Pancreas (tissue), 10 donors: ENCODE results near the gene LRWD1. TPM values are rescaled to one million over a fixed set of nuclear protein-coding genes. Genes with fewer than 3 reads are reported as not detected.
"Not testable (repeated sequence)": the region's sequence is repeated elsewhere in the genome, so short reads cannot be mapped to it uniquely, and the experiment has no call there.

Experiments
- ATAC-seq, 4 donors: fragments of 200-7000 bp; cut with Tn5 transposase; one replicate each; pipeline versions ENCODE4 v1.8.0 to v1.9.1; 2020; ENCODE audit warnings: mild to moderate bottlenecking in 4 of 4, moderate library complexity in 4 of 4
- DNase-seq, 6 donors: peaks; one replicate each; pipeline ENCODE4 v3.0.0-alpha.2; 2020
- FAIRE-seq: peaks from 2 replicates; lab custom pipeline; 2012; peaks lifted over from hg19 to GRCh38; lab: Jason Lieb, UNC
- H3K27ac ChIP-seq, 4 donors: fragments of 200-600 bp; sonication (generic); 1 replicate in 3 of 4; 2 replicates in 1 of 4; pipeline versions ENCODE4 v1.5.0 to v1.8.0; 2020
- H3K27me3 ChIP-seq, 4 donors: fragments of 200-600 bp; one replicate each; pipeline ENCODE4 v1.8.0; 2021
- H3K36me3 ChIP-seq, 3 donors: fragments of 200-600 bp; sonication (generic) in 1 of 3; one replicate each; pipeline versions ENCODE4 v1.5.0 to v1.8.0; 2020 to 2021
- H3K4me1 ChIP-seq, 3 donors: fragments of 200-600 bp; one replicate each; pipeline ENCODE4 v1.8.0; 2021
- H3K4me3 ChIP-seq, 4 donors: fragments of 200-600 bp; sonication (generic) in 2 of 4; one replicate each; pipeline versions ENCODE4 v1.5.0 to v1.8.0; 2020 to 2021
- H3K9me3 ChIP-seq, 4 donors: fragments of 200-600 bp; one replicate each; pipeline ENCODE4 v1.8.0; 2021
- CTCF ChIP-seq, 4 donors: fragments of 200-600 bp; sonication (generic) in 3 of 4; IDR thresholded peaks; one replicate each; pipeline versions ENCODE4 v1.5.0 to v1.8.0; 2021; ENCODE audit warnings: antibody characterized with exemption in 4 of 4
- WGBS, 2 donors: extraction: QIAGEN DNeasy Blood & Tissue Kit; methylation state at CpG; one replicate each; pipeline ENCODE4 v1.1.7; 2013; 5-methylcytosine and 5-hydroxymethylcytosine counted together
- intact Hi-C, 3 donors: fragments of 100-400 bp; cut with DNase I; formaldehyde crosslinking; loops; one replicate each; pipeline versions ENCODE4 v1.11.1 to v1.14.2; 2022
- polyA plus RNA-seq, 2 donors: library from polyadenylated mRNA; stranded (reverse); fragments of 200-250 nt; gene quantifications; one replicate each; pipeline ENCODE4 v1.2.3, GENCODE V29; 2013
- total RNA-seq, 6 donors: library from RNA; stranded (reverse); fragmentation: NEBNext Ultra II Directional in 4 of 6; extraction: Animal tissue kit (Norgen Biotek cat#: 25700) in 4 of 6; gene quantifications; one replicate each; pipeline versions ENCODE4 v1.2.1 to v1.2.4, GENCODE V29; 2021 to 2023
- donor health status: healthy with polysubstance abuse.
- donor health status: DM: no; HTN: no; CAD: no; lungs with moderate emphysema.
- donor health status: DM: no; HTN: no; CAD: no.
- donor health status: control.
- donor health status: control.
- donor health status: Bipolar disorder and iron deficiency.
- donor health status: DM: yes; HTN: yes; CAD: no.
- donor health status: DM: no; HTN: no; CAD: no.
- donor health status: DM: no; HTN: no; CAD: no.
- donor health status: DM: yes; HTN: yes; CAD: no.

The LRWD1 gene
- total and polyA plus RNA-seq, 8 donors = 5.1 to 18.4 (median 8.3) TPM

DNA sequence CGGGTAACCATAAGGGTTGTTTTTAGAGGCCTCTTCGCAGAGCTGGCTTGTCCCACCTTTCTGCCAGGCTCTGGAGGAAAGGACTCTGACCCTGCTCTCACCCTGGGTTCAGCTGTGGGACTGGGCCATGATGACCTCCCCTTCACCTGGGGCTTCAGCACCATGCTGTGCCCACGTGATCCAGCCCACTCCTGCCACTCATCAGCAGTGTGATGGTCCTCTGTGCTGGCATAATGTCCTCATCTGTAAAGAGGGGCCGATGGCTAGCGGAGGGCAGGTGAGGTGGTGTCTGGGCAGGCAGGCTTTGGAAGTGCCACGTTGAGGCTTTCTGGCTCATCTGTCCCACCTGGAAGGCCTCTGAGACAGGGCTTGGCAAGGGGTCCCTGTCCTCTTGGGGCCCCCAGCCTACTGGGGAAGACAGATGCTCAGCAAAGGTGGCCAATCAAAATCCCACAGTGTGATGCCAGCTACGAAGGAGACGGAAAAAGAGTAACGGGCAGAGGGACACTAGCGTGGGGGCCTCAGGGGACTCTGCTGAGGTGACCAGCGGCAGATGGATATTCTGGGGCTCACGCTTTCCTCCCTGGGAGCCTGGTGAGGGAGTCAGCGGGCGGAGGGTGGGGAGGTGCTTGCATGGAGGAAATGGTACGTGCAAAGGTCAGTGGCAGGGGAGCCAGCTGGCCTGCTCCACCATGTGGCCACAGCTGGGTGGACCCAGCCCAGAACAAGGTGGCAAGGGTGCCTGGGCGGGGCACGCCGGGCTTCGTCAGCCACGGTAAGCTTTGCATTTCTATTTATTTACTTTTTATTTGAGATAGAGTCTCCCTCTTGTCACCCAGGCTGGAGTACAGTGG is 5.4 kb downstream of the LRWD1 start:
- Histone ChIP-seq H3K27me3 (no peaks in the 10 kb centered on the region), H3K4me1 (peaks cover 0 to 6% (median 6%) of the 10 kb centered on the region in 3 donors), H3K36me3 (no peaks in the 10 kb centered on the region), H3K4me3 (no peak overlapping the region), H3K27ac (no peak overlapping the region), H3K9me3 (no peaks in the 10 kb centered on the region)
- peak in 5 of 6 donors; percentile 3 to 57 (median 23) for DNase-seq
- WGBS, 2 donors = 68 to 72% methylated on average over 20 of the region's 20 CpGs
- intact Hi-C loops = no loop called here
- no peak for TF ChIP-seq CTCF (IDR thresholded peaks at IDR 0.05)
- no peak for FAIRE-seq
- ATAC-seq = peak in 1 of 4 donors; percentile 23

GRCh38 chr7:102471791-102472125 is 7.0 kb downstream of the LRWD1 start:
- no peak overlapping the region for H3K27ac ChIP-seq
- H3K27me3 ChIP-seq = no peaks in the 10 kb centered on the region
- FAIRE-seq (no peak), DNase-seq (peak in 5 of 6 donors; percentile 1 to 44 (median 17)), ATAC-seq (no peak)
- no peaks in the 10 kb centered on the region for H3K36me3 ChIP-seq
- intact Hi-C loops = no loop called here
- no peak for TF ChIP-seq CTCF (IDR thresholded peaks at IDR 0.05)
- 87 to 91% methylated on average over 6 of the region's 6 CpGs for WGBS, 2 donors
- H3K4me1 ChIP-seq = no peaks in the 10 kb centered on the region
- no peak overlapping the region for H3K4me3 ChIP-seq
- H3K9me3 ChIP-seq = no peaks in the 10 kb centered on the region

DNA sequence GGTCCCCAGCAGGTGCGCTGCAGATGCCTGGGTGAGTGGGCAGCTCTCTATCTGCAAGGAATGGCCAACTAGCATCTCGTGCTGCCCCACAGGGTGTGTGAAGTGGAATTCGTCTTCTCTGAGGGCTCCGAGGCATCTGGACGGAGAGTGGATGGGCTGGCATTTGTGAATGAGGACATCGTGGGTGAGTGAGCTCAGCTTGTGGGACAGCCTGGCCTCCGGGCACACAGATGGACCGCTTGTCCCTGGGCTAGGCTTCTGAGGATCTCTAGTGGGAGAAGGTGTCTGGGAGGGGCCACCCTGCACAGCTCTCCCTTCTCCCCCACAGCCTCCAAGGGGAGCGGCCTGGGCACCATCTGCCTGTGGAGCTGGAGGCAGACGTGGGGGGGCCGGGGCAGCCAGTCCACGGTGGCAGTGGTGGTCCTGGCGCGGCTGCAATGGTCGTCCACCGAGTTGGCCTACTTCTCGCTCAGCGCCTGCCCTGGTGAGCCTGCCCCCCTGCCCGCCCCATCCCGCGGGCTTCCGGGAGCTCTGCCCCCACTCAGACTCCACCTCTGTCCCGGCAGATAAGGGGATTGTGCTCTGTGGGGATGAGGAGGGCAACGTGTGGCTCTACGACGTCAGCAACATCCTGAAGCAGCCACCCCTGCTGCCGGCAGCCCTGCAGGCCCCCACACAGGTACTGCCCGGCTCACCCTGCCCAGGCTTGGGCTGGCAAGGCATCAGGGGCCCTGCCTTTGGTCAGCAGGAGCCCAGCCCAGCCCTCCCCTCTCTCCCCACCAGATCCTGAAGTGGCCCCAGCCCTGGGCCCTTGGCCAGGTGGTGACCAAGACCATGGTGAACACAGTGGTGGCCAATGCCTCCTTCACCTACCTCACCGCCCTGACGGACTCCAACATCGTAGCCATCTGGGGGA is 7.6 kb downstream of the LRWD1 start:
- Histone ChIP-seq H3K36me3 (no peaks in the 10 kb centered on the region), H3K4me3 (no peak overlapping the region), H3K4me1 (no peaks in the 10 kb centered on the region), H3K9me3 (no peaks in the 10 kb centered on the region), H3K27ac (no peak overlapping the region), H3K27me3 (no peaks in the 10 kb centered on the region)
- 77 to 78% methylated on average over 30 to 31 of the region's 31 CpGs for WGBS, 2 donors
- intact Hi-C loops = no loop called here
- DNase-seq (peak in 5 of 6 donors; percentile 2 to 78 (median 37)), ATAC-seq (no peak), FAIRE-seq (no peak)
- TF ChIP-seq CTCF (IDR thresholded peaks at IDR 0.05) = no peak

GRCh38 chr7:102473271-102473991 is 8.6 kb downstream of the LRWD1 start:
- 82 to 83% methylated on average over 23 of the region's 23 CpGs for WGBS, 2 donors
- peak in 5 of 6 donors; percentile 1 to 55 (median 23) for DNase-seq
- H3K36me3 ChIP-seq = no peaks in the 10 kb centered on the region
- FAIRE-seq = no peak
- H3K27me3 ChIP-seq = no peaks in the 10 kb centered on the region
- intact Hi-C loops = no loop called here
- no peak for TF ChIP-seq CTCF (IDR thresholded peaks at IDR 0.05)
- no peaks in the 10 kb centered on the region for H3K4me1 ChIP-seq
- ATAC-seq = no peak
- no peaks in the 10 kb centered on the region for H3K9me3 ChIP-seq
- no peak overlapping the region for H3K27ac ChIP-seq
- no peak overlapping the region for H3K4me3 ChIP-seq

DNA sequence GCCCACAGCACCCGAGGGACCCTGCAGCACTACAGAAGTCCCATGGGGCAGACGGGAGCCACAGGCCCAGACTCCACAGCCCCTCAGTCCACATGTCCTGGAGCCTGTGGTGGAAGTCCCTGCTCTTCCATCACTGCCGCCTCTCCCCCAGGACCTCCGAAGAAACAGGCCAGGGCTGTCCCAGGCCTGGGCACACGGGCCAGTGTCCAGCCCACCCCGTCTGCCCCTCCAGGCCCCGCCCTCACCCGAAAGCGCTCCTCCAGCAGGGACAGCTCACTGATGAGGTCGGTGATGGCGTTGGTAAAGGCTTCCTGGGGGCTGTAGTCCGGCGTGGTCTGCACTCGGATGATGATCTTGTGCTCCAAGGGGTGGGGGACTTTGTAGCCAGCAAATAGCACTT is 9.3 kb downstream of the LRWD1 start:
- ATAC-seq, intact Hi-C loops, H3K4me1 ChIP-seq, H3K36me3 ChIP-seq, H3K27me3 ChIP-seq, H3K27ac ChIP-seq, FAIRE-seq, H3K9me3 ChIP-seq, H3K4me3 ChIP-seq: not testable (repeated sequence)
- whole genome bisulfite sequencing, 2 donors = 83 to 100% methylated on average over 1 to 11 of the region's 14 CpGs
- DNase-seq = peak in 4 of 6 donors; percentile 5 to 25 (median 18)

DNA sequence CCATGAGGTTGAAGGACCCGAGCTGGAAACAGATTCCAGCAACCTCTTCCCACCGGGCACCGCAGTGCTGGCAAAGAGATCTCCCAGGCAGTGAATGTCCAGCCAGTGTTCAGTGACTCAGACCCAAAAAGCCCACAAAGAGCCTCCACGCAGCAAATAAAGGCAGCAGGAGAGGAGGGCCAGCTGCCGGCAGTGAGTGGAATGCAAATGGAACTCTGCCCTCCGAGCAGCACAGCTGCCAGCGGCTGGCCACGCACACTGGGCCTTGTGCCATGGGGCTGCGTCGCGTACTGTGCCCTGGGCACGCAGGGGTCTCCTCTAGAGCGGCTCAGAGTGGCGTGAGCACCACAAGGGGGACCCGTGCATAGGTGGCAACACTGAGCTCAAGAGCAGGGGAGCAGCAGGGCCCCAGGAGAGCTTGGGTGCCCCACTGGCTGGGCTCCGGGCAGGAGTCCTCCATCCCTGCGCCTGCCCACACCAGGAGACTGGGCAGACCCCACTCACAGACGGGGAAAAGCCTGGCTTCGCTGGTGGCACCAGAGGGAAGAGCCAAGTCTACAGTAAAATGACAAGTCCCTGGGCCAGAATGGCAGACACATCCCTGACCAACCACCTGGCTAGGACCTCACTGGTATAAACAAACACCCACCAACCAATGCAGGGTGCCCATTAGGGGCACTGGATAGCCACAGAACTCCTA is 10.1 kb downstream of the LRWD1 start:
- H3K36me3 ChIP-seq, FAIRE-seq, H3K27me3 ChIP-seq, ATAC-seq, H3K9me3 ChIP-seq, H3K27ac ChIP-seq, H3K4me3 ChIP-seq, H3K4me1 ChIP-seq, intact Hi-C loops: not testable (repeated sequence)
- peak in 3 of 6 donors; percentile 3 to 27 (median 22) for DNase-seq
- WGBS, 2 donors = 80 to 83% methylated on average over 6 to 12 of the region's 19 CpGs
